A549 (cell line): ENCODE results near the gene PRIMA1.

ENCODE experiments used
- CBX8 ChIP-seq: fragments of 200-600 bp; sonication (generic); IDR thresholded peaks from 2 replicates; pipeline ENCODE4 v1.6.1; 2016
- CTCF ChIP-seq: fragments of >200 bp; sonication (Bioruptor Twin); formaldehyde crosslinking; IDR thresholded peaks from 3 replicates; pipeline ENCODE4 v1.5.1; 2016
- HOXA7 ChIP-seq: fragments of 250-450 bp; sonication (Bioruptor Pico); IDR thresholded peaks from 2 replicates; pipeline ENCODE4 v1.5.0; 2020; ENCODE audit warnings: mild to moderate bottlenecking, moderate library complexity
- JUNB ChIP-seq: fragments of >200 bp; sonication (Bioruptor Twin); formaldehyde crosslinking; IDR thresholded peaks from 2 replicates; pipeline ENCODE4 v1.6.1; 2016
- KDM1A ChIP-seq: fragments of 200-600 bp; sonication (generic); IDR thresholded peaks from 2 replicates; pipeline ENCODE4 v1.6.1; 2016; ENCODE audit warnings: low read depth, mild to moderate bottlenecking
- POLR2A ChIP-seq: IDR thresholded peaks from 2 replicates; pipeline ENCODE4 v1.6.1; 2012; ENCODE audit warnings: mild to moderate bottlenecking, low read length
- RARB ChIP-seq: fragments of 250-450 bp; sonication (Bioruptor Pico); IDR thresholded peaks from 2 replicates; pipeline ENCODE4 v1.8.0; 2021; ENCODE audit warnings: mild to moderate bottlenecking, moderate library complexity
- RFX5 ChIP-seq: fragments of 450-650 bp; IDR thresholded peaks from 2 replicates; pipeline ENCODE4 v1.7.1; 2014; ENCODE audit warnings: antibody characterized with exemption, mild to moderate bottlenecking, moderate library complexity
- USF2 ChIP-seq: fragments of 450-650 bp; IDR thresholded peaks from 2 replicates; pipeline ENCODE4 v1.6.1; 2014; ENCODE audit warnings: antibody characterized with exemption

DNA sequence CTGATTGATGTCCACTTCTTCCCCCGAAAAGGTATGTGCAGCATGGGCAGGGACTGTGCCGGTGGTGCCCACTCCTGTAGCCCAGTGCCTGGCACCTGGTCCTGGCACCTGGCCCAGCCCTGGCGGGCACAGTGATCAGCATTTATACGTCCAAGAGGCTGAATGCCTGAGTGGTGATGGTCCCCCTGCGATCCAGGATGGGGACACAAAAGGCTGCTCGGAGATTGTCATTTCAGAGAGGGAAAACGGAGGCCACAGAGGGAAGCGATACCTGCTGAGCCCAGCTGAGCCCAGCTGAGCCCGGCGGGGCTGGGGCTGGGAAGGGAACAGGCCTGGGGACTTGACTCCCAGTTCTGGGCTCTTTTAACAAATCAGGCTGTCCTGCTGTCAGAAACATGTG lies 55.8 kb downstream of the PRIMA1 start:
- TF ChIP-seq USF2 (no peak), CTCF (no peak), KDM1A (no peak), POLR2A (no peak), RFX5 (no peak), HOXA7 (CRISPR knock-in tag) (no peak), CBX8 (no peak), JUNB (no peak), RARB (CRISPR knock-in tag) (no peak)
